Large intestine (tissue), 3 donors: ENCODE data around the gene ADGRB2. TPM values are rescaled to one million over a fixed set of nuclear protein-coding genes. Genes with fewer than 3 reads are reported as not detected.

Experiments used
- DNase-seq, 2 donors: peaks; one replicate each; pipeline versions ENCODE4 v3.0.0 to v3.0.0-alpha.2; 2013
- H3K27ac ChIP-seq: one replicate; pipeline ENCODE4 v1.5.1; 2013; ENCODE audit warnings: low read length
- H3K27me3 ChIP-seq: 2 replicates; pipeline ENCODE4 v1.6.1; 2013; ENCODE audit warnings: low read length; ENCODE audit not compliant: control insufficient read depth, insufficient read depth
- H3K36me3 ChIP-seq: 2 replicates; pipeline ENCODE4 v1.6.1; 2013; ENCODE audit warnings: low read length; ENCODE audit not compliant: control insufficient read depth, insufficient read depth
- H3K4me1 ChIP-seq: one replicate; pipeline ENCODE4 v1.6.1; 2013; ENCODE audit warnings: low read length; ENCODE audit not compliant: control insufficient read depth, insufficient read depth
- H3K4me3 ChIP-seq: one replicate; pipeline ENCODE4 v1.5.1; 2013; ENCODE audit warnings: low read length
- H3K9me3 ChIP-seq: one replicate; pipeline ENCODE4 v1.6.1; 2013; ENCODE audit warnings: mild to moderate bottlenecking, low read depth, low read length, moderate library complexity; ENCODE audit not compliant: control insufficient read depth
- WGBS: methylation state at CpG from one replicate; pipeline ENCODE4 v1.1.5; 2013; ENCODE audit warnings: low lambda C conversion rate; ENCODE audit not compliant: insufficient coverage; 5-methylcytosine and 5-hydroxymethylcytosine counted together
- polyA plus RNA-seq: library from polyadenylated mRNA; unstranded; fragments of 120-200 nt; gene quantifications from one replicate; pipeline ENCODE4 v1.2.1, GENCODE V29; 2013

The ADGRB2 gene
- polyA plus RNA-seq, 1 donor = 56.1 TPM

- H3K4me1 ChIP-seq = no peaks in the 10 kb centered on the region
- no peaks in the 10 kb centered on the region for H3K36me3 ChIP-seq
- WGBS = 80% methylated on average over 8 of the region's 13 CpGs
- no peak overlapping the region for H3K4me3 ChIP-seq
- no peak for DNase-seq
- H3K9me3 ChIP-seq = no peaks in the 10 kb centered on the region
- H3K27me3 ChIP-seq = peaks cover 7% of the 10 kb centered on the region
- no peak overlapping the region for H3K27ac ChIP-seq
Measured at GRCh38 chr1:31802190-31803150, 38.3 kb upstream of the ADGRB2 start.

- no peaks in the 10 kb centered on the region for H3K9me3 ChIP-seq
- H3K27me3 ChIP-seq = peaks cover 7% of the 10 kb centered on the region
- no peak overlapping the region for H3K4me3 ChIP-seq
- H3K4me1 ChIP-seq = no peaks in the 10 kb centered on the region
- DNase-seq = no peak
- H3K27ac ChIP-seq = no peak overlapping the region
- no peaks in the 10 kb centered on the region for H3K36me3 ChIP-seq
- no CpG with 5 or more reads among the region's 1 CpG for WGBS
Measured at GRCh38 chr1:31801458-31801857, 37.3 kb upstream of the ADGRB2 start.

DNA sequence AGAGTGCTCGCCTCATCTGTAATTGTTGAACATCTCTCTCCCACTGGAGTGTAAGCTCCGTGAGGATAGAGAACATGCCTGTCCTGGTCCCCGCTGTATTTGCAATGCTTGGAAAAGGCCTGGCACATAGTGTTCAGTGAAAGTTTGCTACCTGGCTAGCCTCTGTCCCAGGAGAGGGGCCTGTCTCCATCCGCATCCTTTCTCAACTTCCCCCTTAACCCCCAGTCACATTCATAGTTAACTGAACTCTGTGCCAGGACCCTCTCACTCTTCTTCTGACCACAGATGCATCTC, 36.5 kb upstream of the ADGRB2 start:
- Histone ChIP-seq H3K4me3 (no peak overlapping the region), H3K27ac (no peak overlapping the region), H3K4me1 (no peaks in the 10 kb centered on the region), H3K9me3 (no peaks in the 10 kb centered on the region), H3K36me3 (no peaks in the 10 kb centered on the region), H3K27me3 (peaks cover 7% of the 10 kb centered on the region)
- DNase-seq = no peak
- no CpG with 5 or more reads among the region's 4 CpGs for WGBS

DNA sequence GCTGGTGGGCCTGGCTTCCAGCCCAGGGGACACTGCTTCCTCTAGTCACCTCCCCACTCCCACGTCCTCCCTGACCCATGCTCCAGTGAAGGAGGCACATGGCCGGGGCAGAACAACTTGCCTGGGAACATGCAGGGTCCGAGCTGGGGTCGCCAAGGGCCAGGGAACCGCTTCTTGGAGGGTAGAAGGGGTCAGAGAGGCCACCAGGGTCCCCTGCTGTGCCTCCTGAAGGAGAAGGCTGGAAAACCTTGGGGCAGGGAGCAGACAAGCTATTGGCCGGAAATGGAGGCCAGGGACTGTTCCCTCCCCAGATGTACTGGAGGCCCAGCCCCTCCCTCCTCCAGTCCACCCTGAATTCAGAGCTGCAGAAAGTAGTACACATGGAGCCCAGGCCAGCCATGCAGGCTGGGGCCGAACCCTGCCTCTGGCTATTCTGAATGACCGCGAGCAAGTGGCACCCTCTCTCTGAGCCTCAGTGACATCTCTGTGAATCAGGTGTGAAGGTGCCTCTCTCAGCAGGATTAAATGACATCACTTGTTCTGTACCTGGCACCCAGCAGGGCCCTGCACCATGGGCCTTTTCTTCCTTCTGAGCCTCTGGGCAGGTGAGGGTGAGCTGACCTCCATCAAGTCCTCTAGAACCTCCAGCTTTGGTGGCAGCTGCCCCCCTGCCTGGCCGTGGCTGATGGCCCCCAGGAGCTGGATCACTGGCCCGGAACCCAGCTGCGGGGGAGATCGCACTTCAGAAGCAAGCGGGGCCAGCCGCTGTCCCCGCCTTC, 35.9 kb upstream of the ADGRB2 start:
- no peaks in the 10 kb centered on the region for H3K36me3 ChIP-seq
- no CpG with 5 or more reads among the region's 16 CpGs for WGBS
- H3K27ac ChIP-seq = no peak overlapping the region
- H3K4me3 ChIP-seq = no peak overlapping the region
- no peaks in the 10 kb centered on the region for H3K4me1 ChIP-seq
- H3K9me3 ChIP-seq = no peaks in the 10 kb centered on the region
- peaks cover 7% of the 10 kb centered on the region for H3K27me3 ChIP-seq
- no peak for DNase-seq

- Histone ChIP-seq H3K9me3 (no peaks in the 10 kb centered on the region), H3K27ac (no peak overlapping the region)
- WGBS = no CpG with 5 or more reads among the region's 9 CpGs
Measured at GRCh38 chr1:31799196-31799894, 35.2 kb upstream of the ADGRB2 start.

DNA sequence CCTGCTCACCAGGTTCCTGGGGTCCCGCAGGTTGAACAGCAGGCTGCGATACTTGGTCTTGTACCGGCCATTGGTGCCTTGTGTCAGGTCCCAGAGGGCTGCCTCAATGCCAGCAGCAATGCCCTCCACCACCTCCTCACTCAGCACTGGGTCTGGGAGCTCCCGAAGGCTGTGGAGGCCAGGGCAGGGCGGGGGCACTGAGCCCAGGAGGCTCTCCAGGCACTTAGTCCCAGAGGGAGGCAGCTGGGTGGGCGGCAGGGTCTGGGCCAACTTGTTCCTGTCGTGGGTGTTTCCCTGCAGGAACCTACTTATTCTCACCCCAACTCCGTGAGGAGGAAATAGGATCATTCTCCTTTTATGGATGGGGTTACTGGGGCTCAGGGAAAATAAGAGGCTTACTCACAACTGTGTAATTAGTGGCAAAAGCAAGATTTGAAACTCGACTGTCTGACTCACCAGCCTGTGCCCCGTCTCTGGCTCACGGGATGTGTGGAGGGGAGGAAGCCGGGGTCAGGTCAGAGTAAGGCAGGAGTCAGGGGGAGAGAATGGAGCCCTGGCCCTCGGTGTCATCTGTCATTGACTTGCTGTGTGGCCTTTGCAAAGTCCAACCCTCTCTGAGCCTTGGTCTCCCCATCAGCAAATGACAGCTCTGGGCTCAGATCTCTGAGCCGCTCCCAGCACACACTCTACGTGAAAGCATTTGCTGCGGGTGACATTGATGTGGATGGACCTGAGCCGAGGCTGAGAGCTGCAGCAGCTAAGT, 34.5 kb upstream of the ADGRB2 start:
- Histone ChIP-seq H3K27ac (no peak overlapping the region), H3K4me3 (no peak overlapping the region)
- DNase-seq = no peak

More at GRCh38 chr1:31799196-31799894, 35.2 kb upstream of the ADGRB2 start:
- Histone ChIP-seq H3K4me3 (no peak overlapping the region), H3K27me3 (peaks cover 7% of the 10 kb centered on the region), H3K4me1 (no peaks in the 10 kb centered on the region), H3K36me3 (no peaks in the 10 kb centered on the region)
- no peak for DNase-seq

DNA sequence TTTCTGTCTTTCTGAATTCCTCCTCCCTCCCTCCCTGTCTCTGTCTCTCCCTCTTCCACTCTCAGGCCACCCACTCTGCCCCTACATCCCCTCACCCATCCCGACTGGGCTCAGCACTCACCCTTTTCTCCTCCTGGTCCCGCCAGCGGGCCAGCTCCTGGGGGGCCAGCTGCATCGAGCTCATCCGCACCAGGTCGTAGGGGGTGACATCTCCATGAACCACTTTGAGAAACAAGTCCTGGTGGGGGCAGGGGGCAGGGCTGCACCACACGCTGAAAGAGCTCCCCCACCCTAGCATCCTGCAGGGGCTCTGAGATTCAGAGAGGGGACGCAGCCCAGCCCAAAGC, 33.9 kb upstream of the ADGRB2 start:
- no peak overlapping the region for H3K4me3 ChIP-seq
- WGBS = no CpG with 5 or more reads among the region's 8 CpGs

More for the DNA sequence above, 34.5 kb upstream of the ADGRB2 start:
- Histone ChIP-seq H3K4me1 (no peaks in the 10 kb centered on the region), H3K36me3 (no peaks in the 10 kb centered on the region), H3K9me3 (no peaks in the 10 kb centered on the region), H3K27me3 (peaks cover 7% of the 10 kb centered on the region)
- WGBS = no CpG with 5 or more reads among the region's 17 CpGs

GRCh38 chr1:31797216-31797615, 33.1 kb upstream of the ADGRB2 start:
- H3K27me3 ChIP-seq = peaks cover 7% of the 10 kb centered on the region
- H3K9me3 ChIP-seq = no peaks in the 10 kb centered on the region
- no peaks in the 10 kb centered on the region for H3K4me1 ChIP-seq
- no CpG with 5 or more reads among the region's 5 CpGs for WGBS
- no peaks in the 10 kb centered on the region for H3K36me3 ChIP-seq
- H3K4me3 ChIP-seq = no peak overlapping the region
- H3K27ac ChIP-seq = no peak overlapping the region
- no peak for DNase-seq

More for the DNA sequence above, 33.9 kb upstream of the ADGRB2 start:
- no peaks in the 10 kb centered on the region for H3K4me1 ChIP-seq
- peaks cover 7% of the 10 kb centered on the region for H3K27me3 ChIP-seq
- H3K27ac ChIP-seq = no peak overlapping the region
- H3K36me3 ChIP-seq = no peaks in the 10 kb centered on the region
- no peak for DNase-seq
- no peaks in the 10 kb centered on the region for H3K9me3 ChIP-seq

DNA sequence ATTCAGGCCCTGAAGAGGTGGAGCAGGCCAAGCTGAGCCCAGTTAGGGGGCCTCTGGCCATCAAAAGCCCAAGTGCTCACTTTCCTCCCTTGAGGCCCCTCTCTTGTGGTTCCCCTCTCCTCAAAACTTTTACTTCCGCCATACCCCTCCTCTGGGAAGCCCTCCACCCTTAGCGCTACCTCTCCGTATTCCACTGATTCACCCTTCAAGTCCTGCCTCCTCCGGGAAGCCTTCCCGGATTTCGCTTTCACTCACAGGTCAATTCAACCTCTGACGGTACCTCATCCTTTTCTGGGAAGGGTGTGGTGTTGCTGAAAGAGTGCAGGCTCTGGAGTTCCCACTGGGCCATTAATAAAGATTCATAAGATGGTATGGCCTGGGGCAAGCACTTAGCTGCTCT, 32.6 kb upstream of the ADGRB2 start:
- WGBS = 94% methylated on average over 3 of the region's 7 CpGs
- DNase-seq = no peak
- Histone ChIP-seq H3K4me3 (no peak overlapping the region), H3K27ac (no peak overlapping the region), H3K4me1 (no peaks in the 10 kb centered on the region), H3K36me3 (no peaks in the 10 kb centered on the region), H3K27me3 (peaks cover 7% of the 10 kb centered on the region), H3K9me3 (no peaks in the 10 kb centered on the region)
